NCI-H446 treated with DMSO at 0.1 percent for 48 hours (cell line): ENCODE results near the gene KANK2.

ENCODE experiments used
- DNase-seq: peaks from one replicate; lab custom pipeline; 2025; lab: John Stamatoyannopoulos, UW

KANK2 gene

DNA sequence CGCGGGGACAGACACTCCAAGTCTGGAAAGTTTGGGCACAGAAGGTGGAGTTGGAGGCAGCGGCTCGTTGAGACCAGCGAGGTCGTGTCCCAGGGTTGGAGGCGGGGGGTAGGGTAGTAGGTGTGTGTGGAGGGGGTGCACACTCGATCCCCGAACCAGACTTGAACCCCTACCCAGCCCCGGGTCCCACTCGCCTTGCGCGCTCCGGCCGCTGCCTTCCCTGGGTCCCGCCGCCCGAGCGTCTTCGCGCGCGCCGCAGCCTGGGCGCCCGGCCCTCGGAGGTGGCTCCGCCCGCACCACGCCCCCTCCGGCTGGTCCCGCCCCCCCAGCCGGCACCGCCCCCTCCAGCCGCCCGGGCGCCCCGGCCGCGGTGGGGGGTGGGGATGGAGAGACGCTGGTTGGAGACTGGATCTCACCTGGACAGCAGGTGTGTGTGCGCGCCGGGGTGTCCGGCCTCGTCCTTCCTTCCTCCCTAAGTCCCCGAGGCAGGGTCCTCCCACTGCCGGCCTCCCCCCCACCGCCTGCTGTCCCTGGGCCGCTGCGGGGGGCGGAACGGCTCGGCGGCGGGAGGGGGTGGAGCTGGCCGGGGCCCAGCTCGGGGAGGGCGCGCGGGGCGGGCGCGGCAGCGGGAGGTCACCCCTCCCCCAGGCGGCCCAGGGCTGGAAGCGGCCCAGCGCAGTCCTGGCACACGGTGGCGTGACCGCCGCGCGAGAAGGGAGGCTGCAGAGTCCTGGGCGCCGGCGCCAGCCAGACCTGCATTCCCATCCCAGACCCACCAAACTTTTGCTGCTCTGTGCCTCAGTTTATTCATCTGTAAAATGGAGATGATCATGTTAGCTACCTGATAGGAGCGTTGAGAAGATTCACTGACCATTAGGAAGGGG lies at the start of gene KANK2:
Gene KANK2 (minus strand): TSS at position 255 of the 884 bp plus-strand sequence. CDS start 3,034 bp downstream, outside the sequence.
- peak; percentile 19 for DNase-seq

DNA sequence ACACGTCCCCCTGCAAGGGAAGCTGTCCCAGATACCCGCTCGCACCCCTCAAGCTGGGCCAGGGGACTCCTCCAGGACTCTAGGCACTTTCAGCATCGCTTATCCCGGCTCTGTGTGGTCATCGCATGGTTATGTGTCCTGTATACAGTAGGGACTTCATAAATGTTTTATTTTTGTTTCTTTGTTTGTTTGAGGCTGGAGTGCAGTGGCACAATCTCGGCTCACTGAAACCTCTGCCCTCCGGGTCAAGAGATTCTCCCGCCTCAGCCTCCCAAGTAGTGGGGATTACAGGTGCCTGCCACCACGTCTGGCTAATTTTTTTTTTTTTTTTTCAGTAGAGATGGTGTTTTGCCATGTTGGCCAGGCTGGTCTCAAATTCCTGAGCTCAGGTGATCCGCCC lies 49.6 kb upstream of the KANK2 start:
- no peak for DNase-seq

DNA sequence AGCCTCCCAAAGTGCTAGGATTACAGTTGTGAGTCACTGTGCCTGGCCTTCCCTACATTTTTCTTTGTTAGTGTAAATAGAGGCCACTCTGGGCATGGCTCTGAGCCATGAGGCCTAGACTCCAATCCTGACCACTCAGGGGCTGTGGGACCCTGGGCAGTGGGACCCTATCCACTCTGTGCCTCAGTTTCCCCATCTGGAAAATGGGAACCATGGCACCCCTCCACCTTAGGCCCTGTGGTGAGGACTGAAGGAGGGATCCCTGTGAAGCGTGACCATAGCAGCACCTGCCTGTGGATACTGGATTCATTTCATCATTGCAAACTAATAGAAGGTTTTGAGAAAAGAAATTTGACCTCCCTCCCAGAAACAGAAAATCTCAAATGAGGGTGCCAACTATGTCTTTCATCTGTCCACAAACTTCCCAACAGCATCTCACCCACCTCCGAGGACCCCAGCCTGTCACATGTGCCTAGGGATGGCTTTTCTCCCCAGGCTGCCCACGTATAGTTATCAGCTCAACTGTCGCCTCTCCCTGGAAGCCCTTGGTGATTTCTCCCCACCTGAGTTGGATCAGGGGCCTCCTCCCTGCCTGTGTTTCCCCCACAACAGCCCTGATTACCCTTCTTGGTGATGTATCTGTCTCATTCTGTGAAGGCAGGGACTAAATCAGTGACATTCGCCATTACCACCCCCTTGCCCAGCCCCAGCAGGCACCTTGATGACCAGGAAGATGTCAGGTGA lies 47.7 kb upstream of the KANK2 start:
- DNase-seq = no peak

DNA sequence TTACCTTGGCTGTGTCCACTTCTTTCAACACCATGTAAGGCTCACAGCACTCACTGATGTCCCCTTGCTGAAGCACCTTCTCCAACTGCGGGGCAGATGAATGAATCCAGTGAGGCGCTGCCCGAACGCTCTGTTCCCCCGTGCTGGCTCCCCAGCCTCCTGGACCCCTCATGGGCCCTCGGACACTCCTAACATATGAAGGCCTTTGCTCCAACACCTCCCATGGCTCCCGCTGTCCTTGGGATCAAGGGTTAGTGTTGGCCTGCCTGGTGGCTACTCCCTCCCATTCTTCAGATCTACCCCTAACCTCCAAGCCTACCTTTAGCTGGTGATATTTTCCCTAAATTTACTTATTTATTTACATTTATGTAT lies 46.4 kb upstream of the KANK2 start:
- DNase-seq = no peak

DNA sequence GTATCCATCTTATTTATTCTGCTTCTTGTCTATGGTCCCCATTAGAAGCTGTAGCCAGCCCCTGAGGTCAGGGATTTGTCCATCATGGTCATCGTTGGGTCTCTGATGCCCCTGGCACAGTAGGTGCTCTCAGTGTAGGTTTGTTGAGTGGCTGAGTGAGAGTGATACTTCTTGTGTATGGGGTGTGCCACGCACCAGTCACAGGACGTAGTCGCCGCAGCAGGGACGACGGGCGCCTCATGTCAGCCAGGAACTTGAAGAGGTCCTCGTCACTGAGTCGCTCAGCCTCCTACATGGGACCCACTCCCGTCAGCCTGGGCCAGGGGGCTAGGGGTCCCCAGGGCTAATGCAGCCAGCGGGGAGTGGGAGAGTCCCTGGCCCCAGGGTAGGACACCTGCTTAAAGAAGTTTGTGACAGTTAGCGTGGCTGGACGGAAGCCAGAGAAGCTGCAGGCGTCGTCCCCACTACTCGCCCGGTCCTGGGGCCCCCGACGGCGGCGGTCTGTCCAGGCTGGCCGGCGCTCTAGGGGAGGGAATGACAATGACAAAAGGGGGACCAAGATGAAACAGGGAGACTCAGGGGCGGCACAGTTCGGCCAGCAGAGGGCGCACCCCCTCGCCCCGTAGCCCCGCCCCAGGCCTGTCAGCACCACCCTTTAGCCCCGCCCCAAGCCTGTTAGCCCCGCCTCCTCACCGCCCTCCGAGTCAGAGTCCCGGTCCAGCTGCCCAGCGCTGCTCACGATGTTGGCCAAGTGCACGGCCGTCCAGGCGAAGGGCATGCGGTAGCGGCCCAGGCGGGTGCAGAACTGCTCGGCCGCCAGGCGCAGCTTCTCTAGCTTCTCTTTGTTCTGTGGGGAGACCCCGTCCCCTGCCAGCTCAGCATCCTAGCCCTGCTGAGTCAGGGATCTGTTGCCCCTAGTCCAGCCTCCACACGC lies 45.8 kb upstream of the KANK2 start:
- no peak for DNase-seq

DNA sequence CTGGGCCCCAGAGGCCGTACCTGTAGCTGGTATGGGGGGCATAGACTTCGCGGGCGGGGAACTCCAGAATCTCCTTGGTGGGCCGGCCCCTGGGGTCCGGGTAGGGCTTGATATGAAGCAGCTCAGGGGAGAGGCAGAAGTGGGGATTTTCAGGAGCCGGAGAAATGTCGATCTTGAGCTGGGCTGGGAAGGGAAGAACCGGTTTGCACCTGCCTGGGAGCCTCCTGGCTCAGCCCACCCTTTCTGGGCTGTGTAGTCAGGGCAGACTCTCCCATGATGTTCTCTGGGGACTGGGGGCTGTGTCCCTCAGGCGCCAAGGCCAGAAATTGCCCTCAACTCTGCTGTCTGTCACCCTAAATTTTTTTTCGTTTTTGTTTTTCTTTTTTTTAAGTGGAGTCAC lies 44.7 kb upstream of the KANK2 start:
- no peak for DNase-seq

DNA sequence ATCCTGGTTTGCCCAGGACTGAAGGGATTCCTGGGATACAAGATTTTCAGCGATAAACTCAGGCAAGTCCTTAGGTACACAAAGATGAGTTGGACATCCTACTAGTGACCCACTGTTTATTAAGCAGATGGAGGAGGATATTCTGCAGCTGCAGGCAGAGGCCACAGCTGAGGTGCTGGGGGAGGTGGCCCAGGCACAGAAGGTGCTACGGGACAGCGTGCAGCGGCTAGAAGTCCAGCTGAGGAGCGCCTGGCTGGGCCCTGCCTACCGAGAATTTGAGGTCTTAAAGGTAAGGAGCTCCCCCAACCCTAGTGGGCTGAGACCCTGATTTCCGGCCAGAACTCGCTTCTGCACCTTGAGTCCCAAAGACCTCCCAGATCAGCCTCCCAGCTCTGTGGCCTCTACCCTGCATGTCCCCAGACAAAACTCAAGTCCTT lies 42.7 kb upstream of the KANK2 start:
- DNase-seq = no peak

DNA sequence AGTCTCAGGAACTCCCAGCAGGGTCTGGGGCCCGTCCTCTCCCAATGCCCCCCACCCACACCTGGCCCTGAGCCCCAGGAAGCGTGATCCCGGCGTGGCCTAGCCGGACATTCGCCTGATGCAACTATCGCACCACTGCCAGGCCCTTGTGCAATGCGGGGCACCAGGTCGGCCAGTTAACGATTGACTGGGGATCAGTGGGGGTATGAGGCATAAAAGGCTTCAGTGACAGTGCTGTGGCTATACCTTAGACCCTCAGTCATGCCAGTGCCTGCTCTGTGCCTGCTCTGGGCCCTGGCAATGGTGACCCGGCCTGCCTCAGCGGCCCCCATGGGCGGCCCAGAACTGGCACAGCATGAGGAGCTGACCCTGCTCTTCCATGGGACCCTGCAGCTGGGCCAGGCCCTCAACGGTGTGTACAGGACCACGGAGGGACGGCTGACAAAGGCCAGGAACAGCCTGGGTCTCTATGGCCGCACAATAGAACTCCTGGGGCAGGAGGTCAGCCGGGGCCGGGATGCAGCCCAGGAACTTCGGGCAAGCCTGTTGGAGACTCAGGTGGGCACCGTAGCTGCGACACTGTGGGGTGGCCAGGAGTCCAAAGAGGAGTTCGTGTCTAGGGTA lies 42.1 kb upstream of the KANK2 start, which contains the start of gene ANGPTL8:
Gene ANGPTL8 (plus strand): TSS at position 243 of the 624 bp plus-strand sequence. CDS start 19 bp downstream, at position 262.
- DNase-seq = no peak

DNA sequence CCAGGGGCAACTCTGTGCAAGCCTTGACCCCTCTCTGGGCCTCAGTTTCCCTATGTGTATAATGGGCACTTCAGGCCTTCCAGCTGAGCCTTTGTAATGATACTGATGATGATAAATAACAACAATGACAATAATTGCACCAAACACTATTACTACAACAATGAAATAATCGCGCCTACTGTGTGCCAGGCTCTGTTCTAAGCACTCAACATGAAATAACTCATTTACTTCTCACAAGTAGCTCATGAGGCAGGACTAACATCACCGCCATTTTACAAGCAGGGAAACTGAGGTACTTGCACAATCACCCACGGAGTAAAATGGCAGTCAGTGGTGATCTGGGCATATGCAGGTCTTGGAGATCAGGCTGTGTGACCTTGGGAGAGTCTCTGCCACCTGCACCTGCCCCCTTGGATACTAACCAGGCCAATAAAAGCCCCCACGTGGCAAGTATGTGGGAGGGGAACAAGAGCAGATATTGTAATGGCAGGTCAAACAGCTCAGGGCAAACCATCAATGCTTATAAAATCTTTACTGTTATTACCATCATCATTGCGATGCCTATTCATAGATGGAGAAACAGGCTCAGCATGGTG lies 41.5 kb upstream of the KANK2 start:
- DNase-seq = no peak

DNA sequence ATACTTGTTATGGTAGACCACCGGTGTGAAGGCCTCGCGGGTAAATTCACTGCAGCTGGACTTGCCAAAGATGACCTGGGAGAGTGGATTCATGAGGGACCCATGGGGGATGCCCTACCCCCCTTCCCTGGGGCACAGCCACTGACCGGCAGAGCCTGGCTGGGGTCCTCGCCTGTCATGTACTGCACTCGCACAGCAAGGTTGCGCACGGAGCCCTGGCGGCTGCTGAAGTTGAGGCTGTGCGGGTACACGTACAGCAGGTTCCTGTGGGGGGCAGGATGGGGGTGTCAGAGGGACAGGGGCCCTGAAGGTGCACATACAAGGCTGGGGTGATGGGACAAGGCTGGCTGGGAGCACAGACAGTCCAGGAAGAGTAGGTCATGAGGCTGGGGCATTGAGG lies 40.7 kb upstream of the KANK2 start:
- no peak for DNase-seq

DNA sequence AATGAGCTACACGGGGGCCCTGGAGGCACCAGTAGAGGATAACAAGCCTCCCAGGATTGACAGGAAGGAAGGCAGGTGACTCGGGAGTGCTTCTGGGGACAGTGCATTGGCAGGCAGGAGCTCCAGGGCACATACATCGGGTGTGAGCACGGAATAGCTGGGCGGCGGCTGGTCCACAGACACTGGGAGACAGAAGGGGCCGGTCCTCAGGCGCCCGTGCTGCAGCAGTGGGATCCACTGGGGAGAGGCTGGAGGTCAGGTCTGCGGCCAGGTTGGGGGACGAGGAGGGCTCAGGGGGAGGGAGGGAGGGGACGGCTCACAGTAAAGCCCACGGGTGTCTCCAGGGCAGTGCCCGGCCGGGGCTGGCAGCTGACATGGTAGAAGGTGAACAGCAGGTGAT lies 40.0 kb upstream of the KANK2 start:
- DNase-seq = no peak

DNA sequence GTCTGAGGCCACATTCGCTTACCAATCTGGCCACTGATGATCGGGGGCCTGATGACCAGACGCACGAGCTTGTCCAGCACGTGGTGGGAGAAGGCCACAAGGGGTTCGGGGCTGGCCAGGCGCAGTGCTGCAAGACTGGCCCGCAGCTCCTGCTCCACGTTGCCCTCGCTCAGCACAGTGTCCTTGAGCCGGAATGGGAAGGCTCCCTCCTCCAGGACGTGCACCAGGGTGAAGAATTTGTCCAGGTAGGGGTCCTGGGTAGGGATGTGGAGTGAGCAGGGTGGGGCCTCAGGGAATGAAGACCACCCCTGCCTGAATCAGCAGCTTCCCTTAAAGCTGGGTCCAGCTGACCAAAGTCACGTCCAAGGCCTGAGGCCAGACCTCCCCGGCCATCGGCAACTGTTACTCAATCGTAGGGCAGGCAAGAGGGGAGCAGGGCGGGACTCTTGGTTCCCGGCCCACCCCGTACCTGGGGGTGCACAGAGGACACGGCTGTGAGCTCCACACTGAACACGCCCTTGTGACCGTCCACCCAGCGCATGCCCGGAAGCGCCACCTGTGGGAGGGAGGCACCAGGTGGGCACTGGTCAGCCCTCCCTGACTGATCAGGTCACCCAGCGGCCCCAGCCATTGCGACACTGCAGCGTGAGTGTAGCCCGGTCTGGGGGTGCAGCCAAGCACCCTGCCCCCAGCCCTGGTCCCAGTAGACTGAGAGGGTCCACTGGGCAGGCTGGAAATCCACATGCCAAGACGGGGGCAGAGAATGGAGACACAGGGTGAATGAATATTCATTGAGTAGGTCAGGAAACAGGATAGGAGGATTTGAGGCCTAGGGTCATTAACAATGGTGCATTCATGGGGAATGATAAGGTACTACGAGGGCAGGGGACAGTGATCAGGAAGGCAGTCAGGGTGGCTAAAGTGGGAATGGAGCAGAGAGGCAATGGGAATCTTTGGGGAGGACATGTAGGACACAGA lies 39.3 kb upstream of the KANK2 start:
- DNase-seq = no peak

DNA sequence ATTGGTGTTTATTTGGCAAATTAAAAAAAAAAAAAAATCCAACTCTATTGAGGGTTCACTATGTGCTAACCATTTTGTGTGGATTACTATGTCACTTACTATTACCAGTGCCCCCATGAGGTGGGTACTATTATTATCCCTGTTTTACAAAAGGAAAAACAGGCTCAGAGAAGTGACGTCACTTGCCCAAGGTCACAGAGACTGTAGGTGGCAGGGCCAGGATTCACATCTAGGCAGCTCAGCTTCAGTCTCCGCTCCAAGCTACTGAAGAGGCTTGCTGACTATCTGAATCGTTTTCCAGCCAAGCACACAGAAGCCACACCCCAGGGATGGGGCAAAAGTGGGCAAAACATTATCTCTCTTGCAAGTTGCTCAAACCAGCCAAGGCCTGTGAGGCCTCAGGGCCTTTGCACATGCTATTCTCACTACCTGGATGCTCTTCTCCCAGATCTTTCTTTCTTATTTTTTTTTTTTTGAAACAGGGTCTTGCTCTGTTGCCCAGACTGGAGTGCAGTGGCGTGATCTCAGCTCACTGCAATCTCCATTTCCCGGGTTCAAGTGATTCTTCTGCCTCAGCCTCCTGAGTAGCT lies 37.2 kb upstream of the KANK2 start:
- no peak for DNase-seq

DNA sequence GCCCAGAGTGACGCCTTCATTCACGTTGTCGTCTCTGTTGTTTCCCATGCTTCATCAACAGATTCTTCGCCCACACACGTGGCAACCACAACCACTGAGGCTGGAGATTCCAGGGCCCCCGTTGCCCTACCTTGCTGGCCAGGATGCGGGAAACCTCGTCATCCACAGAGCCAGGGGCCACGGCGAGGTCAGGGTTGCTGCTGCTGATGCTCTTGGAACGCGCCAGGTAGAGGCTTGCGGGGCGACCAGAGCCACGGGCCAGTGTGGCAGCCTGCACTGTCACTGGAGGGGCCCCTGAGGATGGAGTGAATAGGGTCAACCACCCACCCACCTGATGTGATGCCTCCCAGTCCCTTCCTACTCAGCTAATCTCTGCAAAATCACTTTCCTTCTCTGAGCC lies 35.7 kb upstream of the KANK2 start:
- DNase-seq = no peak

DNA sequence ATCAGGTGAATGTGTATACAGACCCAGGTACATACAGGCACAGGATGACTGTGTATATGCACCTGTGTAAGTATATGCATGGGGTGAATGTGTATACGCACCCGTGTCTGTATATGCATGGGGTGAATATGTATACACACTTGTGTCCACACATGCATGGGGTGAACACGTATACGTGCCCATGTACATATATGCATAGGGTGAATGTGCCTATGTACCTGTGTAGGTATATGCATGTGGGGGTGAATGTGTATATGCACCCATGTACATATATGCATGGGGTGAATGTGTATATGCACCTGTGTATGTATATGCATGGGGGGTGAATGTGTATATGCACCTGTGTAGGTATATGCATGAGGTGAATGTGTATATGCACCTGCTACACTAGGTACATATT lies 35.2 kb upstream of the KANK2 start:
- DNase-seq = no peak

DNA sequence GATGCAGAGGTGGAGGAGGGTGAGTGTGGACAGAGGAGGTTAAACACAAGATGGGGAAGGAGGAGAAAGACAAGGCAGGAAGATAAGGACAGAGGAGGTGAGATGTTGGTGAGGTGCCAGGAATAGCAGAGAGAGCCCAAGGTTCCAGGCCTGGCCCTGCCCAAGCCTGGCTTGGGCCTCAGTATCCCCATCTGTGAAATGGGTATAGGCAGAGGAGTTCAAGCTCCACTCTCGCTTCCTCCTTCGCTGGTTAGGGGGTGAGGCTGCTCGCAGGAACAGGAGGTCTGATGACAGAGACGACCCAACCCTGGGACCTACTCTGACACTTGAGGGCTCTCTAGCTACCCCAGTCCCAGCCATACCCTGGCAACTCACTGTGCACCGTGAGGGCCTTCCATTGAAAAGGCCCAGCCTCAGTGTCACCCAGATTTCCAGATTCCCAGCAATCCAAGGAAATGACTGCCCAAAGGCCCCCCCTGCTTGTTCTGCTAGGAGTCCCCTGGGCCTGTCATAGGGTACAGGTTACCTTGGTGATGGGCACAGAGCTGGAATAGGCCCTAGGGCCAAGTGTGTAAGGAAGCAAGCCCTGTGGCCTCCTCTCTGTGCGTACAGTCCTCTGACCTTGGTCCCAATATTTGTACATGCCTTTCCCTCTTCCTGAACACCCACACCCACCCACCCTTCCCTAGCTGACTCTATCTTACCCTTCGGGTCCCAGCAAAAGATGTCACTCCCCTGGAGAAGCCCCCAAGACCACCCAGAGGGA lies 33.5 kb upstream of the KANK2 start:
- DNase-seq = no peak

DNA sequence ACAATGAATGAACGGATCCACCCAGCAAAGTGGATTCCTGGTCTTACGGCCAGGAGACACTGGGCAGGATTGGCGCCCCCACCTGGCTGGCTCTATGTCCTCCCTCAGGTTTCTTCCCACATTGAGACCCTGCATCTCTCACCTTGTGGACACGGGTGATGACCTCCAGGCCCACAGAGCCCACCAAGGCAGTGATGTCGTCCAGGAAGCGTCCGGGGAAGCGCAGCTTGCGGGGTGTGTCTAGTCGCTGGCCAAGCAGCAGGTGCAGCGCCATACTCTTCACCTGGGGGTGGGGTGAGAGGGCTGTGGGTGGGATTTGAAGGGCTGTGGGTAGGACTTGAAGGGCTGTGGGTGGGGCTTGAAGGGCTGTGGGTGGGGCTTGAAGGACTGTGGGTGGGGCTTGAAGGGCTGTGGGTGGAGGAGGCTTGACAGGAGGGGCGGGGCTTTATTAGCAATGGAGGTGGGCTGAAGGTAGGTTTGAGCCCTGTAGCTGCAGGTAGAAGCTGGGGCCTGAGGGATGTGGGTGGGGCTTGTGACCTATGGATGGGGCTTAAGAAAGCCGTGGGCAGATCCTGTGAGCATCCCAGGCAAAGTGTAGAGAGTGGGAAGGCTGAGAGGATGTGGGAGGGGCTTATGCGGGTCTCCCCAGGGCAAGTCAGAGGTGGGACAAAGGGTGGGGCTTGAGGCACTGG lies 30.0 kb upstream of the KANK2 start:
- DNase-seq = no peak

DNA sequence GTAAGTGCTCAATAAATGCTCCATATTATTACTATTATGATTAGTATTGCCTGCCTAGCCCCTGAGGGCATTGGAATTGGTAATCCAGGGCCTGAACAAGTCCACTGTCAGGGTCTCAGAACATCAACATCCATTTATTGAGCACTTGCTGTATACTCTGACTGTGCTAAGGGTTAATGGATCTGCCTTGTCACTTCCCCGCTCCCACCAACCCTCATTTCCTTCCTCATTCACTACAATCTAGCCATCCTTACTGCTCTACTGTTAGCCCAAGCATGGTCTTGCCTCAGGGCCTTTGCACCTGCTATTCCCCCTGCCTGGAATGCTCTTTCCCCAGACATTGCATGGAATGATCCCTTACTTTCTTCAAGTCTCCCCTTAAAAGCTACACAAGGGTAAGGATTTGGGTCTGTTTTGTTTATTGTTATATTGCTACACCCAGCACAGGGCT lies 29.4 kb upstream of the KANK2 start:
- DNase-seq = no peak
